ENCODE results near the gene SMS.

SMS gene

DNA sequence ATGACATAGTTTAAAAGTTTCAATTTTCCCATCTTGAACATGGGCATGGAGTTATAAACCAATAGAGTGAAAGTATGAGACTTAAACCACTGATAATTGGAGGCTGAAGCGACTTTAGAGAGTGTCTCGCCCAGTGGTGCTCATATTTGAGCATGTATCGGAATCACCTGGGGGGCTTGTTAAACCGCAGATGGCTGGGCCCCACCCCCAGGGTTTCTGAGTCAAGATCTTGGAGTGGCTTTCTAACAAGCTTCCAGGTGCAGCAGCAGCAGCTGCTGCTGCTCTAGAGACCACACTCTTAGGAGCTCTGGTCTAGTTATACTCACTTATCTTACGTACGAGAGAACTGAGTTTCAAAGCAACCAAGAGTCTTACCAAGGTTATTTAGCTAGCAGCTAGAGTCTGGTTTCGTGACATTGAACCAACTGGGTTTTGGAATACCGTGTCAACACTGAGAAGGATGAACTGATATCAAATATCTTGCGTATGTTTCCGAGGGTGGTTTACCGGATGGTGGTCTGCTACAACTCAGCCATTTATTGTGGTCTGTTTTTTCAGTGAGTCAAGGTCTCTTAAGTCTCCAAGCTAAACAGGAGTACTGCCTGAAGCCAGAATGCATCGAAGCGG lies 97.5 kb downstream of the SMS start:
- DNase-seq (ENCODE audit: low spot score), result no peak

DNA sequence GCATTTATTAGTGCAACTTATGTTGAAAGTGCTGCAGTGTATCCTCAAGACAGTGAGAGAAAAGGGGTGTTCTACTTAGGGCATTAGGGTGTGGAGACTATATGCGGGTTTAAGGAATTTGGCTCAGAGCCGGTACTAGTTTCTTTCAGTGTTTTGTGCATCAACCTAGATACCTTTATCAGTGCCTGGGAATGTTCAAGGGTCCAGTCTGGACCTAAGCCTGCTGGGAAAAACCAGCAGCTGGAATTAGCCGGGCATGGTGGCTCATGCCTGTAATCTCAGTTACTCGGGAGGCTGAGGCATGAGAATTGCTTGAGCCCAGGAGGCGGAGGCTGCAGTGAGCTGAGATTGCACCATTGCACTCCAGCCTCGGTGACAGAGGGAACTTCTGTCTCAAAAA lies 99.0 kb downstream of the SMS start:
- DNase-seq (ENCODE audit: low spot score), result no peak

DNA sequence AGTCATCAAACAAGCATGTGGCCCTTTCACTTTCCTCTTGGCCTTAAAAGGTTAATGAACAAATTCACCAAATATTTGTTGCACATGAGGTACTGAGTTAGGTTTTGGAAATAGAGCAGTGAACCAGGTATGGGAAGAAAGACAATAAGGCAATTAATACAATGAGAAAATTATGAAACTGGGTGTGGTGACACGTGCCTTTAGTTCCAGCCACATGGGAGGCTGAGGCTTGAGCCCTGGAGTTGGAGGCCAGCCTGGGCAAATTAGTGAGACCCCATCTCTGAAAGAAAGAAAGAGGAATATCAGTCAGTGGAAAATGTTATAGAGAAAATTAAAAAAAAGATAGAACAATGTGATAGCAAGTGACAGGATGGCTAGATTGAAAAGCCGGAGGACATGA lies 99.7 kb downstream of the SMS start:
- no peak for DNase-seq (ENCODE audit: low spot score)

DNA sequence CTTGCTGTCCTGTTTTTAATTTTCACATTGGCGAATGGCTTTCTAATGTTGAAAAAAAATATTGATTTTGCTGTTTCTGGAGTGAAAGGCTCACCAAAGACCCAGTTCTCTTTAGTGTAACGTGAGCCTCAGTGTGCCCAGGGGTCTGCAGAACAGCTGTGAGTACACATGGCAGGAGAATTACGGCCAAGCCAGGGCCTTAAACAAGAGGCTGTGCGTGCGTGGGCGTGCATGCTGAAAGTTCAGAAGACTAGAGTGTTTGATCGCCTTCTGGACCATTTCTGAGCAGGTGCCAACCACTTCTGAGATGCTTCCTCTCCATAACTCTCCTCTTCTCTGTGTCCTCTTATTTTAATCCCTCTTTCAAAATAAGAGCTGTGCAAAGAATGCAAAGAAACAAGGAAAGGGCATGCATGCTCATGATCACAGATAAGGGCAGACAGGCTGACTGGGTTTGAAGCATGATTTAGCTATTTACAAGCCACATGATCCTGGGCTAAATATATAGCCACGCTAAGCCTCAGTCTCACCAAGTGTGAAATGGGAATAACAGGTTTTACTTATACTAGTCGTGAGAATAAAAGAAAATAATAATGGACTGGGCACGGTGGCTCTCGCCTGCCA lies 101.5 kb downstream of the SMS start:
- DNase-seq (ENCODE audit: low spot score), result no peak

- DNase-seq (ENCODE audit: low spot score), result no peak
Observed at GRCh38 chrX:22043872-22044271, 103.4 kb downstream of the SMS start.

Data from putamen (tissue), 1 donor.